NCI-H2196 (cell line): ENCODE measurements around the gene RAD51B.
"Not testable (repeated sequence)": the region's sequence is repeated elsewhere in the genome, so short reads cannot be mapped to it uniquely, and the experiment has no call there.

Source experiments
- DNase-seq: peaks from one replicate; lab custom pipeline; 2025; ENCODE audit not compliant: unreplicated experiment; lab: John Stamatoyannopoulos, UW

The RAD51B gene

DNA sequence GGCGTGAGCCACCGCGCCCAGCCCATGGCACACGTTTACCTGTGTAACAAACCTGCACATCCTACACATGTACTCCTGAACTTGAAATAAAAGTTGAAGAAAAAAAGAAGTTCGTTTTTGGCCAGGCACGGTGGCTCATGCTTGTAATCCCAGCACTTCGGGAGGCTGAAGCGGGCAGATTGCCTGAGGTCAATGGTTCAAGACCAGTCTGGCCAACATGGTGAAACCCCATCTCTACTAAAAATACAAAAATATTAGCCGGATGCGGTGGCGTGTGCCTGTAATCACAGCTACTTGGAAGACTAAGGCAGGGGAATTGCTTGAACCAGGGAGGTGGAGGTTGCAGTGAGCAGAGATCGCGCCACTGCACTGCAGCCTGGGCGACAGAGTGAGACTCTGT is 879.2 kb downstream of the RAD51B start:
- not testable (repeated sequence) for DNase-seq

DNA sequence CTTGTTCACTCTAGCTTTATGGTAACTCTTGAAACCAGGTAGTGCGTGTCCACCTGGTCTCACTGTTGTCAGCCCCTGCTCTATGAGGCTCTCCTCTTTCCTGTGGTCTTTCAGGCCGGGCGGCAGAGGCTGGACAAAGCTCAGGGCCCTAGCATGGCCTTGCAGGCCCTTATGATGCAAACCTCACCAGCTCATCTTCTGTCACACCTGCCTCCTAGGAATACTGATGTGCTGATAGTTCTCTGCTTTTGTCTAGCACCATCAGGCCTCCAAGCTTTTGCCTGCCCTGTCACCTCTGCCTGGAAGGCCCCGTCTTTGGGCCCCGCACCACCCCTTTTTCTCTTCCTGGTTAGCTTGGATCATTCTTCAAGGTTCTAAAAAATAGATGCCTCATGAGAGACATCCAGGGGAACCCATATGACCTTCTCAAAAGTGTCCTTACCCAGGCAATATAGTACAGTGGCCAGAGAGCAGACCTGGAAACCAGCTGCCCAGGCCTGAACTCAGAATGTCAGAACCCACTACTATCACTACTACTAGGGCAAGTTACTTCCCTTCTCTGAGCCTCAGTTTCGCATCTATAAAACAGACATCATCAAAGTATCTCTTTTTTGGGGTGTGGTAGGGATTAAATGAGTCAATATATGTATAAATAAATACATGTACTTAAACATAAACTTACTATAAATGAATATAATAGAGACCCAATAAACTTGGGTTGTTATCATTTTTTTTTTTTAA is 881.6 kb downstream of the RAD51B start:
- DNase-seq = no peak

DNA sequence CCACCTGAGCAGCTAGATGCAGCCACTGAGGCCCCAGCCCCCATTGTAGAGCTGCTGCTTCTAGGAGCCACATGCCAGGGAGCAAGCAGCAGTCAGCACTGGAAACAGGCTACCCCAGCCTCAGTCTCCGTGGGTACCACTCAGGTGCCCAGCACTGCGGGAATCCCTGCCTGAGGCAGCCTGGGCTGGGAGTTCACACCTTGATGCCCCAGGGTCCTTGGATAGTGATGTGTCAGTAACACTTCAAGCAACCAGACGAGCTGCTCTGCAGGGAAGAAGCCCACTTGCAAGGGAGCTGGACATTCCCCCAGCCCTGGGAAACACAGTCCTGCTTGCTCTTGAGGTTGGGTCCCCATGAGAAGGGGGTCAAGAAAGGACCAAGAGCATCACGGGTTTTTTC is 882.6 kb downstream of the RAD51B start:
- no peak for DNase-seq

DNA sequence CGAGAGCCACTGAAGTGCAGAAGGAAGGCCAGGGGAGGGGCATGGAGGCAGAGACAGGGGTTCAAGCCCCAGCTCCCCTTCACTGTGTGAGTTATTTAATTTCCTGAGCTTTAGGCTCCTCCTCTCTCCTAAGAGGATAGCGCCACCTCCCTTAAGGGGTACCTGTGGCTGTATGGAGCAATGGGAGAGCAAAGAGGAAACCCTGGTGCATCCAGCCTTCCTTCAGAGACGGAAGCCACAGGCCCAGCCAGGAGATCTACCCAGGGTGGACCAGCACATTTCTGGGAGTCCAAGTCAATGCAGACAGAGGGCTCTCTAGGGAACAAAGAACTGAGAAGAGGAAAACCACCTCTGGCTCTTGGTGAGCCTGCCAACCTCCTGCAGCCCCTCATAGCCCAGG is 883.0 kb downstream of the RAD51B start:
- DNase-seq = no peak

DNA sequence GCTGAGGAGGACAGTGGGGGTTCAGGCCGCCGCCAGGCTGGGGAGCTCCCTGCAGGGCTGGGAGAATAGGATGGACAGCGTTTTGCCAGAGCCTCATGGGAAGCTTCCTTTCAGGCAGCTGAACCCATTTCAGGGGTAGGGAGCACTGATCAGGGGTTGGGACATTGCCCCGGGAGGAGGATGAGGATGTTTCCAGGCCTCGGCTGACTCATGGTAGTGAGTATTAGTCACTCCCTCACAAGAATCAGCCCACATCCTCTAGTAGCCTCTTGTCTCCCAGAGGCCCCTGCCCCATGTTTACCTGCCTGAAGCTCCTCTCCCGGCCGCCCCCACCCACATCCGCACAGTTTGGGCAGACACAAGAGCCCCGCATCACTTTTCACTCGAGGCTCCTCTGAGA is 883.5 kb downstream of the RAD51B start:
- no peak for DNase-seq

DNA sequence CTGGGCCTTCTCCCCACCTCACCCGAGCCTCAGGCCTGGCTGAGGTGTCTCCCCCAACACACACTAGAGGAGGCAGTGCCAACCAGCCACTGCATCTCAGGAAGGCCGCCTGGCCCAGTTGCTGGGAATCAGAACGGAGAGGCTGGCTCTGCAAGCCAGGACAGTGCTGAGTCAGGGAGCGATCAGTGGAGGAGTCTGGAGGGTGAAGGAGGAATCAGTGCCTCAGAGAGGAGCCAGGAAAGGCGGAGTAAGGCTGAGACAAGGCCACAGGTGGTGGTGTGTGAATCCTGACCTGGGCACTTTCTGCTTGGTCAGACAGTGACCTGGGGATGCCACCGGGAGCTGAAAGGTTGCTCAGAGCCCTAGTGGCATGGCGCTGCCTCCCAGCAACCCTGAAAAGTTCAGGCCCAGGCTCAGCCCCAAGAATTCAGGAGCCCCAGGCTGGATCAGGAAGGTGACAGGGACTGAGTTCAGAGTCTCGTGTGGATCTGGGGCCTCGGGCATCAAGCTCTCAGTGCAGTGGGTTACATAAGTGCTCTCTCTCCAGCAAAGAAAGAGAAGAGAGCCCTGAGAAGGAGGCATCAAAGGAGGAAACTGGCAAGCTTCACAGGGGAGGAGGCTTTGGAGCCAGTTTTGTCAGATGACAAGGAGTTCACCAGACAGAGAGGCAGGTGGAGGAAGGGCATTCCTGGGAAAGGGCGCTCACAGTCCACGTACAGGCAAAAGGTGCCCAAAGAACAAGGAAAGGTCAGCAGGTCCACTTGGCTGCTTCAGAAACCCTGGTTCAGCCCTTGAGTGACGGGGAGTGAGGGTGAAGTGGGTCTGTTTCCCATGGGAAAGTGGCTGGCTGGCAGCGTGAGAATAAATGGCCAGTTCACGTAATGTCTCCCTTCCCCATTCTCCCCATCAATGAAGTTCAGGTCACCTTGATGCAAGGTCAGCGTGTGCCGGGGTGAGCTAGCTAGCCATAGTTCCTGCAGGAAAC is 885.4 kb downstream of the RAD51B start:
- DNase-seq = no peak

DNA sequence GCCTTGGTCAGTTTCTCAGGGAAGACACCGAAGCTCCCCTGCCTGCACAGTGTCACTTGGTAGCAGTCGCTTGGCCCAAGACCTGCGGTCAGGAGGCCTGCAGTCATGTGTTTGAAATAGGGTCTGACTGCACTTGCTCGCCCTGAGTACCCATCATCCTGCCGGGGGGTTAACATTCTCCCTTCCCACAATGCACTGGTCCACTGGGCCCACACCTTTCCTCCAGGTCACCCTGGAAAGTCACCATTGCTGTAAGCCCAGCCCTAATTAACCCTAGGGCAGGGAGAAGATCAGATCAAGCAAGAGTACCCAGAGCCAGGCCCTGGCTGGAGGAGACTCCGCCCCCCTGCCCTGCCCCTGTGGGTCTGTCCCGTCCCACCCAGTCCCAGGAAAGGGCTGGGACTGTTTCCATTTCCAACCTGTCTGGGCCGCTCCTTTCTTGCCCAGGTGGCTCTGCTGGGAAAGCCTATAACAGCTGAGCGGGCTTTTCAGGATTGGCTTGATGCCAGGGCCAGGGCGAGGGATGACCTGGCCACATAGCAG is 886.2 kb downstream of the RAD51B start:
- peak; percentile 27 for DNase-seq

DNA sequence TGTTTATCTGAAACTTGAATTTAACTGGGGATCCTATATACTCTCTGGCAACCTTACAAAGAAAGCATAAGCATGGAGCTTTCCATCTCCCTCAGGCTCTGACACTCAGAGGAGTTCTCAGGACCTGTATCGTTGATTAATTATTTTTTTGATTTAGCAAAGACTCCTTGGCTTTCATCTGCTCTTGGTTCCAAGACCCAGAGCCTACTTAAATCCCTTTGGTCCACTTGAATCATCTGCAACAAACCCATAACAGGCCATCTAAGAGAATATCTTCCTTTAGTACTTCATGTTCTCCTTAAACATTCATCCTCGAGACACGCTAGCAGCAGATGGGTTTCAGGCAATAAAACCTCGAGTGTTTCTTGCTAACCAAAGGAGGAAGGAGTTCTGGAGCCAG is 887.9 kb downstream of the RAD51B start:
- no peak for DNase-seq

DNA sequence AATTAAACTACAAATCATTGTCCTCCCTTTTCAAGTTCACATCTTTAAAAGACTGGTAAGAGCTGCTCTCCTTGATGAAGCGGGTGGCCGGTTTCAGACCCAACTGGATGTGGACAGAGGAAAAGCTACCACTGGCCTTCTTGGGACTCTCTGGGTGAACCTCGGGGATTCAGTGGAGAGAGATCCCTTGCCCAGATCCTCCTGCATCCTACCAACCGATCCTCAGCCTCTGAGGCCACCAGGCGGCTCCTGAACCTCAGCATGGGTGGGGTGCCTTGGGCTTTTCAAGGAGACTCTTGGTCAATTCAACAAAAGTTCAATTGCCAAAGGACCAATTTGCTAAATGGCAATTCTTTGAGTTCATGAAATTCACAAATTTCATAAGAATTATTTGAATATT is 888.8 kb downstream of the RAD51B start:
- DNase-seq = no peak

DNA sequence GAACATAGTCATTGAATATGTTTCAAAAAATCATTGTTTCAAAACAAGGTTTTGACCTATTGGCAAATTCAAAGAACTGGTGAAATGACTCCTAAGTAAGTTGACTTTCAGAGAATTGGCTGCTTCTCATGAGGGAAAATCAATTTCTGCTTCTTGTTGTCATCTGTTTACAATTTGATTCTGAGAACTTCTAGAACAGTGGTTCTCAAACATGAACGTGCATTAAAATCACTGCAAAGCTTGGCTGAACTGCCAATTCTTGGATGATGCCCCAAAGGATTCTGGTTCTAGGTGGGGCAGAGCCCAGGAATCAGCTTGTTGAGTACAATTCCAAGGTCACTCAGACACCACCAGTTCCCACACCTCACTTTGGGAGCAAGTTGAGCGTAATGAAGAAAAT is 889.4 kb downstream of the RAD51B start:
- no peak for DNase-seq

DNA sequence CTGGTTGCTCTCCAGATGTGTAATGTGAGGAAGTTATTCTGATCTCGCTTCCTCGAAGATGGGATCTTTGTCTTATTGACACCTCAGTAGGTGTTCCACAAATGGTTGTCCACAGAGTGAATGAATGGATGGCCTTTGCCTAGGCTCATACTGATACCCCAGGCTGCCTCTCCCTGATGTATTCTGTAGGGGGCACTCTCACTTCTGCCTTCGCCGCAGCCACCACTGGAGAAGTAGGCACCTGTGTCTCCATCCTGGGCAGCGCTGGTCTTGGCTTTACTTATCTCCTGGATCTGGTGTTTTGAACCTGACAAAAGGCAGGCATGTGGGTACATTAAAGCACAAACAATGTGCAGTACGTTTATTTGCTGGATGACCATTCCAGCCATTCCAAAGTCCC is 891.2 kb downstream of the RAD51B start:
- no peak for DNase-seq

DNA sequence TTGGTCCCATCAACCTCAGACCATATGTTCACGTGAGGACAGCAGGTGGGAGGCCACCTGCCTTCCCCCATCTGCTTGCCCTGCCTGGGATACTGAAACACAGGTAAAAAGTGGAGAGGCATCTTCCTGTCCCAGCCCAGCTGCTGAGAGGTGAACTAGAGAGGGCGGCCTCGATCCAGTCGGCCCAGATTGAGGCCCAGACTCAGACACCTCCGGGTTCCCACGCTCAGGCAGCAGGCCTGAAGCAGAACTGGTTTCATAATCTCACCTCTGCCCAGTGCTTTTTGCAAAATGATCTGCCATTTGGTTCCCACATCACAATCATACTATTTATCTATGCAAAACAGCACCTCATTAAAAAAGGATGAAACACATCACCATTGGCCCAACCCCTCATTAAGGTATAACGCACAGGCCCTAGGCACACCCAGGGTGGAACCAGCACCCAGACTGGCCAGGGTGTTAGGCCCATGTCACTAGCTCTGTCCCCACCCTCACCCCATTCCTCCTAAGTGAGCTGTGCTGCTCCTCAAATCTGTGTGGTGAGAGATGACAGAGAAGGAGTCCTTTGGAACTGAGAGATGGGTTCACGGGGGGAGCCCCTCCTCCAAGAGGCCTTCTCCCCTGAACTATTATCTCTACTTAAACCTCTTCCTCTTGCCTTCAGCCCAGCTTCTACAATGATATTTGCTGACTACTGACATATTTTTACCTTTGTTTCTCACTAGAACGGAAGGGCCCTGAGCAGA is 892.2 kb downstream of the RAD51B start:
- no peak for DNase-seq

DNA sequence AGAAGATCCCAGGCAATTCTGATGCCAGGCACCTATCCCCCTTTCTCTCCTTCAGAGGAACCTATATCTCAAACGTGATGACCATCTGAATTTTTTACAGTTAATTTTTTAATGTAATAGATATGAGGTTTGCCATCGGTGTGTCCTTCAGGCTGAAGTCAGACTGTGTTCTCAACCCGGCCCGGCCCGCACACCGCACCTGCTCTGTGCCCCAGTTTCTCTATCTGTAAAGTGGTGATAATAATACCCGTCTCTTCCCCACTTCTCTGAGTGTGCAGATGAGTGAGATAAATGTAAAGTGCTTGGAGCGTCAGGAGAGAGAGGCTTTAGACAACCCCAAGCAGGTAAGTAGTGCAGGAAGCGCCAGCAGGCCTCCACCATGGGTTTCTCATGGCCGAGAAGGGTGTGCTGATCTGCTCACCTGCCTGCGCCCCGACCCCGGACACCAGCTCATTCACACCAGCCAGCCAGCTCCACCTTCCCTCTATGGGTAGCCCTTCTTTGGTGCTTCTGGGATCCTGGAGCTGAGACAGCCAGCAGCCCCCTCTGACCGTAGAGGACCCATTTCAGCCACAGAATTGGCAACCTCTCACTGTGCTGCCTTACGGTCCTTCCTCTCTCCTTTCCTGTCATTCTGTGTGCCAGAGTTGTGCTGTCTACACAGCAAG is 893.3 kb downstream of the RAD51B start:
- DNase-seq = no peak

DNA sequence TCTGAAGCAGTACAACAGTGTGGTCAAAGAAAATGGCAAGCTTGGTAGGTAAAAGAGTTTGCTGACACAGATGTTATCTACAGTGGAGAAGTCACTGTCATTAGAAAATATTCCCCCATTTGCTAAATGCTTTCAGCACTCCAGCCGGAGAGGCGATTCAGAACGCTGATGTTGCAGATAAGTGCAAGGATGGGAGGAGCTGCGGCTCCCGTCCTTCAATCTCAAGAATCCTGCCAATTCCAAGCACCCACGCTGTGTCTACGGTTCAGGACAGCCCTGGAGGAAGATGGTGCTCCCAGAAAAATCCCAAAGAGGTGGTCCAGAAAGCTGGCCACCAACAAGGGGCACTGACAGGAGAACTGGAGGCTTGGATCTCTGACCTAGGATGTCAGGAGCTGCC is 894.2 kb downstream of the RAD51B start:
- DNase-seq = no peak

DNA sequence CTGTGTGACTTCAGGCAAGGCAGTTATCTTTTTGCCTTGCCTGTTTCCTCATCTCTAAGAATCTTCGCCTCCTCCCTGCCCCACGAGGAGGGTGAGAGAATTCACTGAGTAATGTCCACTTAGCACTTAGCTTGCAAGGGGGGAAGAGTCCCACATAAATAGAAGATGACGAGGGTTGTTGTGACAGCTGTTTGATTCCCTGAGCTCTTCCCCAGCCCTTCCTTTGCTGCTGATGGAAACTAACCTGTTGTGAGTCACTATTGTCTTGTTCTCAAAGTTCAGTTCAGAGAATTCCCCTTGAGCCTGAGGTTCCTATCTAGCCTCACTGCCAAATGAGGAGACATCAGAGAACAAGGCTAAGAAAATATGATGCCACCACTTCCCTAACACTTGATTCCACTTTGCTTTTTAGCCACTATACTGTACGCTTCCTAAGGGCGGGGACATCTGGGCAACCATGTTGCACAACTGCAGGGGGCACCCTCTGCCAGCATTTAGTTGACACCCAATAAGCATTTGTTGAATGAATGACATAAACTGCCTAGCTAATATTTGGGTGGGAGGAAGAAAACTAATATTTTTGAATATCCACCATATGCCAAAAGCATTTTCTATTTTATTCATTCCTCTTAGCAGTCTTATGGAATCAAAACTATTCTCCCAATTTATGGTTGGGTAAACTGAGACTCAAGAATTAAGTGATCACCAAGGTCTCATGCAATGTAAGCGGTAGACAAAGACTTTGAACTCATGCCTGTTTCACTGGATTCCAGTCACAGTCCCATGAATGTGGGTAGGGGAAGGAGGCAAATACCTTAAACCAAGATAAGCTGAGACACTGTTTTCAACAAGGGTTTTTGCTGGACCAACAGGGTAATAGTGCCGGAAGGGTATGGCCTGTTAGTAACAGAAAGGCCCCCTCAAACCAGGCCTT is 895.7 kb downstream of the RAD51B start:
- DNase-seq = no peak

DNA sequence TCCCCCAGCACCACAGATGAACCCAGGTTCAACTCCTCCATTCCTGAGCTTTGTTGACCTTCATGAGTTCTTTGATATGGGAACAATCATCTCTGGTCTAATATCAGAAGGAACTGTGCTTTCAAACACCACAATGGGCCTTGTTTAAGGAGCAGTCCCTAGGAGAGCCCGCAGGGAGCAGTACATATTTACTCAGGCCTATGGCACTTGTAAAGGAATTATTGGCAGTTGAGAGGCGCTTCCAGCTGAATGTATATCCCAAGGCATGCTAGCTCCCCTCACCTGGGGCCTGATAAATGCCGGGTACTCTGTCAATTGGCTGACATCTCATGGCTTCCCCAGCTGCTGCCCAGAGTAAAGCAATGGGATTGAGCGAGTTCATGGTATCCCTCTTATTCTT is 897.1 kb downstream of the RAD51B start:
- DNase-seq = no peak

DNA sequence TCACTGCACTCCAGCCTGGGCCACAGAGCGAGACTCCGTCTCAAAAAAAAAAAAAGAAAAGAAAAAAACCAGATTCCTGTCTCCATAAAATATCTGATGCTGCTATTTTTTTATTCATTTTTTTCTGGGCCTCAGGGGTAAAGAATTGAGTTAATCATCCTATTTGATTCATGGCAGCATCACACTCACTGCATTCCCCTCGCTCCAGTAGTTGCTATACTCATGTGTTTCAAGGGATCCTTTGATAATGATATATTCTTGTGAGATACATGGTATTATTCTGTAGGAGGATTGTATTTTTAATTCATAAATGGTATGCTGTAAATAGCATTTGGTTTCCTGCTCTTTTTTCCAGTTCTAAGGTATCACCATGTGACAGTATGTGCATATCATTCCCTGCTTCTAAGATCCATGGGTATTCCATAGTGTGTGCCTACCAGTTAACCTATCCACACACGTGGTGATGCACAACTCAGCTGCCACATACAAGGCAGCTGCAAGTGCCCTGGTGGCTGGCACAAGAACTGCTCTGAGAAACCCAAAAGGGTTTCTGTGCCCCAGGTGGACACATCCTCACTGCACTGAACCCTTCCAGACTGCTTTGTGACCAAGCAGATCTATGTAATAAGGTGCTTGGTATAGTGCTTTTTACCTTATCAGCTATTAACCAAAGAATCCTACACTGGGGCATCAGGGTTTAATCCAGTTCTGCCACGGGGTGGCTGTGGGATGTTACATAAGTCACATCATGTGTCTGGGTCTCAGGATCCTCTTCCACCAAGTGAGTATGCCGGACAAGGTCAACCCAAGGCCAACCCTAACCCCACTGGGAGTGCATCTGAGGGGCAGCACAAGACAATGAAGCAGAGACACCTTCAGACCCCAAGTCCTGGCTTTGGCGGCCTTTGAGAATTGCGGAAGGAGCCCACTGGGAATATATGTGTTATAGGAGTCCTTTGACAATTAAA is 898.7 kb downstream of the RAD51B start:
- DNase-seq = no peak

DNA sequence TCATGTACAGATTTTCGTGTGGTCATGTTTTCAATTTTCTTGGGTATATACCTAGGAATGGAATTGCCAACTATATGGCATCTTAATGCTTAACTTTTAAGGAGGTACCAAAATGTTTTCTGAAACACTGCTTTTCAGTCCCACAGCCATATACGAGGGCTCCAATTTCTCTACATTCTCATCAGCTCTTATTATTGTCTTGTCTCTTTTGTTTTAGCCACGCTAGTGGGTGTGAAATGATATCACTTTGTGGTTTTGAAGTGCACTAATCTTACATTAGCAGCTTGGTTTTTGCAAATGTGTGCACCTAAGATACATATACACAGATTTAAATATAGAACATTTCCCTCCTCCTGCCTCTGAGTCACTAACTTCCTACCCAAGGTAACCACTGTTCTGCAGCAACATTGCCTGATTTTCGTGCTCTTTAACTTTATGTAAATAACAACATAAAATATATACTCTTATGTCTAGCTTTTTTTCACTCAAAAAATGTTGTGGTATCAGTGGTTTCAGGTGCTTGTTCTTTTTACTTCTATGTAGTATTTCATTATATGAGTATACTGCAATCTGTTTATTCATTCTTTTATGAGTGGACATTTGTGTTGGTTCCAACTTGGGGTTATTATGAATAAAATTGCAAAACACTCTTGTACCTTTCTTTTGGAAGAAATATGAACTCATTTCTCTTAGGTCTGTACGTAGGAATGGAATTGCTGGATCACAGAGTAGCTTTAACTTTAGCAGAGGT is 900.2 kb downstream of the RAD51B start:
- no peak for DNase-seq
